Measurements from ENCODE around the gene UCN. TPM values are rescaled to one million over a fixed set of nuclear protein-coding genes. Genes with fewer than 3 reads are reported as not detected.
A peak's percentile ranks its signal among the peaks of the same experiment; 100 is the strongest.

The UCN gene, protein sequence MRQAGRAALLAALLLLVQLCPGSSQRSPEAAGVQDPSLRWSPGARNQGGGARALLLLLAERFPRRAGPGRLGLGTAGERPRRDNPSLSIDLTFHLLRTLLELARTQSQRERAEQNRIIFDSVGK
- total RNA-seq (1 to 10 TPM; 1.8 to 2.3 TPM), total RNA-seq (0.04 to 3.3 (median 0.88) reads per million in 172 experiments)
- 1.6 TPM for polyA plus RNA-seq (2013, experiment 1 of 2)
- 2.0 TPM for polyA plus RNA-seq (2013, experiment 2 of 2)

DNA sequence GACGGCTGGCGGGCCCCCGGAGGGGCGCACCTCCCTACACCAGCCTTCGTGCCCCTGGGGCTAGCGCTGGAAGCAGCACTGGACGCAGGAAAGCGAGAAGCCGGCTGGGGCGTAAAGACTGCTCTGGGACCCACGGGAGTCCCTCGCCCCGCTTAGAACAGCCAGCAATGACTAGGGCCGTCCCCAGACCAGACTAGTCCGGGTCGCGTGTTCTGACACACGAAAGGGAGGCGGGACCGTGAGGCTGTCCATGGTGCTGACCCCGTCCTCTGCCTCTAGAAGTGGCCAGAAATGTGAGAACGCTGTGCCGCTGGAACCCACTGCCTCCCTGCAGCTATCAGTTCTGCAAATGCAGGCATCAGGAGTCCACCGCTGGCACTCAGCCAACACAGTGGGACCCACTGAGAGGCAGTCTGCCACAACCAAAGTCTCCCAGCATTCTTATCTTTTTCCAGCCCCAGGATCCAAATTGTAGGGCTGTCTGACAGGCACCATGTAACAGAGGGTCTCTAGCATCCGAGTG, at the start of gene UCN:
TSS of gene UCN (minus strand) at position 87 of the 523 bp plus-strand sequence. CDS start 550 bp downstream, outside the sequence.
- Histone ChIP-seq H3K4me3 (ENCODE audit: low read length) (no peak within 1 kb of the TSS), H3K9me3 (ENCODE audit: control insufficient read depth in 1 of 2, insufficient read depth in 1 of 2, low read length in 2 of 2) (peaks cover 0 to 10% of the 10 kb centered on the region in 2 experiments), H3K27ac (ENCODE audit: low read depth in 1 of 2, low read length in 2 of 2) (no peak within 1 kb of the TSS), H3K4me1 (ENCODE audit: insufficient read depth, low read length) (peaks cover 14% of the 10 kb centered on the region), H3K27me3 (ENCODE audit: control insufficient read depth in 1 of 2, insufficient read depth in 2 of 2, low read length in 2 of 2) (peaks cover 24 to 27% of the 10 kb centered on the region in 2 experiments), H3K36me3 (ENCODE audit: insufficient read depth, low read length) (peaks cover 10% of the 10 kb centered on the region)
- Mint-ChIP-seq H3K9me3 (no peaks in the 10 kb centered on the region), H3K4me1 (ENCODE audit: low read depth) (peaks cover 1% of the 10 kb centered on the region), H3K27ac (no peak within 1 kb of the TSS), H3K27me3 (peaks cover 30% of the 10 kb centered on the region), H3K4me3 (no peak within 1 kb of the TSS), H3K36me3 (ENCODE audit: low read depth) (peaks cover 19% of the 10 kb centered on the region)
- DNase-seq: peak in 1 of 14 experiments; percentile 20
- ChIA-PET POLR2A (no interaction called here), CTCF (interaction anchor here (1.1 kb wide), 1 partner anchor 29 kb away, joined by 4 read pairs; no protein-coding TSS in a partner anchor)
- intact Hi-C loops (cut with DNase I, micrococcal nuclease): no loop called here
- ATAC-seq (ENCODE audit: poor library complexity): no peak
- TF ChIP-seq, protein P1, sequence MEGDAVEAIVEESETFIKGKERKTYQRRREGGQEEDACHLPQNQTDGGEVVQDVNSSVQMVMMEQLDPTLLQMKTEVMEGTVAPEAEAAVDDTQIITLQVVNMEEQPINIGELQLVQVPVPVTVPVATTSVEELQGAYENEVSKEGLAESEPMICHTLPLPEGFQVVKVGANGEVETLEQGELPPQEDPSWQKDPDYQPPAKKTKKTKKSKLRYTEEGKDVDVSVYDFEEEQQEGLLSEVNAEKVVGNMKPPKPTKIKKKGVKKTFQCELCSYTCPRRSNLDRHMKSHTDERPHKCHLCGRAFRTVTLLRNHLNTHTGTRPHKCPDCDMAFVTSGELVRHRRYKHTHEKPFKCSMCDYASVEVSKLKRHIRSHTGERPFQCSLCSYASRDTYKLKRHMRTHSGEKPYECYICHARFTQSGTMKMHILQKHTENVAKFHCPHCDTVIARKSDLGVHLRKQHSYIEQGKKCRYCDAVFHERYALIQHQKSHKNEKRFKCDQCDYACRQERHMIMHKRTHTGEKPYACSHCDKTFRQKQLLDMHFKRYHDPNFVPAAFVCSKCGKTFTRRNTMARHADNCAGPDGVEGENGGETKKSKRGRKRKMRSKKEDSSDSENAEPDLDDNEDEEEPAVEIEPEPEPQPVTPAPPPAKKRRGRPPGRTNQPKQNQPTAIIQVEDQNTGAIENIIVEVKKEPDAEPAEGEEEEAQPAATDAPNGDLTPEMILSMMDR (IDR thresholded peaks at IDR 0.05): no peak

DNA sequence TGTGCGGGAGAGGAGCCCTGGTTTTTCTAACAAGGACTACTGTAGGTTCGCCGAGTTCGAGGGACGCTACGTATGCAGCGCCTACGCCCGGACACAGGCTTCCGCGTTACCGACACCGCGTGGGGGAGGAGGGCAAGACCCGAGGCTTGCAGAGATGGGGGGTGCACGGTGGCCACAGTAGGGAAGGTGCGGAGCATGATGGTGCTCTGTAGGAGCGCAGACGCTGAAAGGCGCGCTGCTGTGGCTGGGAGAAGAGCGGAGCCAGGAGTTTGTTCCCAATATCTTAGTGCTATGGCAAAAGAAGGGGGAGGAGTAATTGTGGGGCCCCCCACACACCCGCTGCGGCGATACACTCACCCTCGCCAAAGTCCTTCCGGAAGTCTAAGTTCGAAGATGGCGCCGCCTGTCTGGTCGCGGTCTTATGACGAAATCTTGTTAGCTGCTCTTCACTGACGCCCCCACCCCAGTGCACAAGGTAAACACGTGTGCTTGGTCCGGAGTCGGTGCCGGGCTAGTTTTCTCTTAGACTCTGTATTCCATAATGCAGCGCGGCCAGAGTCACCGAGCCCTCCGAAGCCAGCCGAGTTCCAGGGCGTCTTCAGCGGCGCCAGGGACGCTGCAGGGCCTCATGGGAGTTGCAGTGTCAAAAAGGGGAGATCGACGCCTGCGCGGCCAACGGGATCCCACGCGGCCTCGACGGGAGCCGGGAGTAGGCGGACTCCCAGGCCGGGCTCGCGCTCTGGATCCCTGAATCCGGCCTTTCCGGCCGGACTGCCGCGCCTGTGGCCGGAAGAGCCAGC, 48.3 kb upstream of the UCN start, which contains the start of gene GTF3C2:
TSS of gene GTF3C2 (minus strand) at position 383 of the 800 bp plus-strand sequence. CDS start 13,210 bp downstream, outside the sequence.
- Mint-ChIP-seq H3K4me3 (peak within 1 kb of the TSS; percentile 96), H3K9me3 (no peaks in the 10 kb centered on the region), H3K36me3 (ENCODE audit: low read depth) (peaks cover 26% of the 10 kb centered on the region), H3K27ac (peak within 1 kb of the TSS; percentile 99), H3K4me1 (ENCODE audit: low read depth) (peaks cover 56% of the 10 kb centered on the region), H3K27me3 (no peaks in the 10 kb centered on the region)
- peaks cover 44% of the 10 kb centered on the region for H3K4me1 ChIP-seq (ENCODE audit: insufficient read depth, low read length)
- ChIA-PET POLR2A (interaction anchor here (0.7 to 2.9 kb wide), 12 partner anchors 8 to 323 kb away, joined by 3 to 45 read pairs (median 5); partner anchors contain the start of genes CCDC121, EIF2B4, GPN1 and MPV17), CTCF (interaction anchor here (0.6 to 1.5 kb wide), 5 partner anchors 11 to 1515 kb away, joined by 3 to 4 read pairs (median 3); no protein-coding TSS in a partner anchor)
- TF ChIP-seq, protein P1 (IDR thresholded peaks at IDR 0.05): no peak
- no peaks in the 10 kb centered on the region for H3K9me3 ChIP-seq (ENCODE audit: control insufficient read depth in 1 of 2, insufficient read depth in 1 of 2, low read length in 2 of 2)
- intact Hi-C loops (cut with DNase I, micrococcal nuclease): loop anchor here (1.0 to 5.0 kb wide), 6 partner anchors 14 to 1036 kb away; partner anchors contain the start of genes EIF2B4 (in 2 of the 2), MPV17 (in 2 of the 2), SNX17 (in 2 of the 2) and FOSL2 (in 1 of the 2)
- DNase-seq (peak; percentile 82 to 97 (median 88)), ATAC-seq (ENCODE audit: poor library complexity) (peak; percentile 78)
- peak within 1 kb of the TSS; percentile 87 to 89 for H3K27ac ChIP-seq (ENCODE audit: low read depth in 1 of 2, low read length in 2 of 2)
- no peaks in the 10 kb centered on the region for H3K36me3 ChIP-seq (ENCODE audit: insufficient read depth, low read length)
- H3K4me3 ChIP-seq (ENCODE audit: low read length): peak within 1 kb of the TSS; percentile 86
- no peaks in the 10 kb centered on the region for H3K27me3 ChIP-seq (ENCODE audit: control insufficient read depth in 1 of 2, insufficient read depth in 2 of 2, low read length in 2 of 2)

DNA sequence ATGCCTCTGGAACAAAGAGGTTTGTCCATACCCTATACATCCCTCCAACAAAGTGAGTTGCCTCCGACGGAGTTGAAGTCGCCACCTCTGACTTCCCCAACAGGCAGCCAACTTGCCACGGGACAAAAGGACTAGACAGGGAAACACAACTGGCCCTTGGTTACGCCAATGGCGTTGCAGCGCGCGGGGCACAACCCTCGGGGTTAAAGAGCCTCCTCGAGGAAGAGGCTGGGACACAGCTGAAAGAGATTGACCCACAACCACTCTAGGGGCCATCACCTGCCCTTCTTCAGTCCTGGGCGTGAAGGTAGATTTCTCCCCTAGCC, 47.8 kb upstream of the UCN start:
- ChIA-PET CTCF (interaction anchor here (0.6 to 1.5 kb wide), 4 partner anchors 12 to 1514 kb away, joined by 3 to 4 read pairs (median 3); no protein-coding TSS in a partner anchor), POLR2A (interaction anchor here (0.7 to 2.9 kb wide), 10 partner anchors 9 to 305 kb away, joined by 3 to 45 read pairs (median 6); partner anchors contain the start of genes CCDC121, EIF2B4, GPN1 and MPV17)
- peak overlapping the region; percentile 99 for H3K27ac Mint-ChIP-seq
- no peaks in the 10 kb centered on the region for H3K27me3 Mint-ChIP-seq
- intact Hi-C loops (cut with DNase I, micrococcal nuclease): loop anchor here (1.0 to 5.0 kb wide), 6 partner anchors 14 to 1036 kb away; partner anchors contain the start of genes EIF2B4 (in 2 of the 2), MPV17 (in 2 of the 2), SNX17 (in 2 of the 2) and FOSL2 (in 1 of the 2)
- Histone ChIP-seq H3K9me3 (ENCODE audit: control insufficient read depth in 1 of 2, insufficient read depth in 1 of 2, low read length in 2 of 2) (no peaks in the 10 kb centered on the region), H3K36me3 (ENCODE audit: insufficient read depth, low read length) (no peaks in the 10 kb centered on the region), H3K4me1 (ENCODE audit: insufficient read depth, low read length) (peaks cover 50% of the 10 kb centered on the region), H3K4me3 (ENCODE audit: low read length) (peak overlapping the region; percentile 86), H3K27me3 (ENCODE audit: control insufficient read depth in 1 of 2, insufficient read depth in 2 of 2, low read length in 2 of 2) (no peaks in the 10 kb centered on the region), H3K27ac (ENCODE audit: low read depth in 1 of 2, low read length in 2 of 2) (peak overlapping the region; percentile 87 to 89)
- no peaks in the 10 kb centered on the region for H3K9me3 Mint-ChIP-seq
- ATAC-seq (ENCODE audit: poor library complexity) (peak; percentile 8), DNase-seq (peak in 2 of 14 experiments; percentile 18 to 27)
- H3K4me1 Mint-ChIP-seq (ENCODE audit: low read depth): peaks cover 60% of the 10 kb centered on the region
- TF ChIP-seq, protein P1 (IDR thresholded peaks at IDR 0.05): no peak
- peak overlapping the region; percentile 96 for H3K4me3 Mint-ChIP-seq
- H3K36me3 Mint-ChIP-seq (ENCODE audit: low read depth): peaks cover 26% of the 10 kb centered on the region

Measured in CD4-positive, alpha-beta T cell (primary cell).